Cardiac fibroblast (primary cell): ENCODE data around the gene FOXO6.
A peak's percentile ranks its signal among the peaks of the same experiment; 100 is the strongest.

ENCODE experiments used
- DNase-seq, 2 donors: peaks; one replicate each; pipeline versions ENCODE4 v3.0.0 to v3.0.0-alpha.2; 2010; ENCODE audit warnings: low read depth in 2 of 2
- H3K4me3 ChIP-seq, 2 donors: replicated peaks in 1 of 2; 1 replicate in 1 of 2; 2 replicates in 1 of 2; pipeline ENCODE4 v1.5.1; 2011; ENCODE audit warnings: low read depth in 2 of 2, low read length in 2 of 2, mild to moderate bottlenecking in 2 of 2, moderate library complexity in 1 of 2
- TF ChIP-seq, protein P1 (sequence below): IDR thresholded peaks from one replicate; pipeline ENCODE4 v1.5.1; 2011; ENCODE audit warnings: low read depth, mild to moderate bottlenecking, low read length, inconsistent platforms

Gene FOXO6

DNA sequence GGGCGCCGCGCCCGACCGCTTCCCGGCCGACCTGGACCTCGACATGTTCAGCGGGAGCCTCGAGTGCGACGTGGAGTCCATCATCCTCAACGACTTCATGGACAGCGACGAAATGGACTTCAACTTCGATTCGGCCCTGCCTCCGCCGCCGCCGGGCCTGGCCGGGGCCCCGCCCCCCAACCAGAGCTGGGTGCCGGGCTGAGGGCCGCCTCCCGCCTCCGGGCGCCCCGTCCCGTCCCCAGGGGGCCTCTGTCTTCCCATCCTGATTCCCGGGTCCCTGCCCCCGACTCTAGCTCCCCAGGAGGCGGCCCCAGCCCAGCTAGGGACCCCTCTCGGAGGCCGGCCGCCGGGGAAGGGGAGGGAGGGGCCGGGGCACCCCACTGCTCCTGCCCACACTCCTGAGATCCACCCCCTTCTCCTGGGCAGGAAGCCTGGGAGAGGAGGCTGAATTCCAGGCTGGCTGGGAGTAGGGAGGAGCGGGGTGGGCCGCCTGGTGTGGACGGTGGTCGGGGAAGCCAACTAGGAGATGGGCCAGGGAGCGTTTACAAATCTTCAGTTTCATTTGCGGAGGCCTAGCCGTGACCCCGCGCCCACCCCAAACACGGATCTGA, 21.4 kb downstream of the FOXO6 start:
- TF ChIP-seq, protein P1, sequence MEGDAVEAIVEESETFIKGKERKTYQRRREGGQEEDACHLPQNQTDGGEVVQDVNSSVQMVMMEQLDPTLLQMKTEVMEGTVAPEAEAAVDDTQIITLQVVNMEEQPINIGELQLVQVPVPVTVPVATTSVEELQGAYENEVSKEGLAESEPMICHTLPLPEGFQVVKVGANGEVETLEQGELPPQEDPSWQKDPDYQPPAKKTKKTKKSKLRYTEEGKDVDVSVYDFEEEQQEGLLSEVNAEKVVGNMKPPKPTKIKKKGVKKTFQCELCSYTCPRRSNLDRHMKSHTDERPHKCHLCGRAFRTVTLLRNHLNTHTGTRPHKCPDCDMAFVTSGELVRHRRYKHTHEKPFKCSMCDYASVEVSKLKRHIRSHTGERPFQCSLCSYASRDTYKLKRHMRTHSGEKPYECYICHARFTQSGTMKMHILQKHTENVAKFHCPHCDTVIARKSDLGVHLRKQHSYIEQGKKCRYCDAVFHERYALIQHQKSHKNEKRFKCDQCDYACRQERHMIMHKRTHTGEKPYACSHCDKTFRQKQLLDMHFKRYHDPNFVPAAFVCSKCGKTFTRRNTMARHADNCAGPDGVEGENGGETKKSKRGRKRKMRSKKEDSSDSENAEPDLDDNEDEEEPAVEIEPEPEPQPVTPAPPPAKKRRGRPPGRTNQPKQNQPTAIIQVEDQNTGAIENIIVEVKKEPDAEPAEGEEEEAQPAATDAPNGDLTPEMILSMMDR = no peak
- peak in 1 of 2 donors; percentile 51 for DNase-seq
- H3K4me3 ChIP-seq = peak overlapping the region in 1 of 2 donors; percentile 30

DNA sequence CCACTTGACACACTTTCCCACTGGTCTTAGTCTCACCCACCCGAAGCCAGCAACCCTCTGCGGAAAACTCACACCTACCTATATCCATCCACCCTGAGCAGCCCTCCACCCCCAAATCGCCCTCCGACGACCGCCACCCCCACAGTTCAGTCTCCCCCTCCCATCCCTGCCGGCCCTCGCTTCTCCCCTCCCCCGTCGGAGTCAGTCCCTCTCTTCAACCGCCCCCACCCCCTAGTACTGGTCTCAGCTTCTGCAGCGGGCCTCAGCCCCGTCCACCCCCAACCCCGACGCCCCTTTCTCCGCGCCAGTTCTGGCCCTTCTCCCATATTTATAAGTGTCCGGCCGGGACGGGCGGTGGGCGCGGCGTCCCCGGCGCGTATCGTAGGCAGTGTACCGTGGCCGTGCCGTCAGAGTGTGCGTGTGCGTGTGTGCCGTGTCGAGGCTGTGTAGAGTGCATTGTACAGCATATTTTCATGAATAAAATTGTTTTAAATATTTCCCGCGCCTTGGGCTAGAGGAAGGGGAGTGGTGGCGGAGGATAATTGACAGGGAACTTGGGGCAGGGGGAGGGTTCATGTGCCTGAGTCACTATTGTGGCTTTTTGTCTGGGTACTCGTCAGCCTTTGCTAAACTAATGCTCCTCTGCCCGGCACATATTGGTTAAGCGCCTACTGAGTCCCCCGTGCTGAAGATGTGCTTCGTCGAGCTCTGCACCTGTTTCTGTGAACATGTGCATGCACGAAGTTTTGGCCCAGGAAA, 22.0 kb downstream of the FOXO6 start:
- TF ChIP-seq, protein P1 = no peak
- DNase-seq = peak in 1 of 2 donors; percentile 24
- H3K4me3 ChIP-seq = peak overlapping the region in 1 of 2 donors; percentile 30

DNA sequence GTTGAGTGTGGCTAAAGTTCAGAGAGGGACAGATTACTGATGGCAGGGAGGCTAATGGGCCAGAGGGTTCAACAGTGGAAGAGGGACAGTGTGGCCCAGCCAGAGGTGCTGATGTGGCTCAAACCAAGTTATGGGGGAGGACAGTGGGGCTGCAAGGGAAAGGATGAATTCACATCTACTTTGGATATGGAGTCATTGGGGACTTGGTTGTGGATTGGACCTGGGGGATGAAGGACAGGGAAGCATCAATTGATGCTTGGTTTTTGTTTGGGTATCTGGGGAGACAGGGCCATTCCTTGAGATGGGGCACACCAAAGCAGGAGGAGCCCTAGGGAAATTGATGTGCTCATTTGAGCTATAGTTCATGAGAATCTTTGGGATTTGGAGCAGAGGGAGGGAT, 23.3 kb downstream of the FOXO6 start:
- H3K4me3 ChIP-seq = no peak overlapping the region
- TF ChIP-seq, protein P1 = no peak
- DNase-seq = no peak

DNA sequence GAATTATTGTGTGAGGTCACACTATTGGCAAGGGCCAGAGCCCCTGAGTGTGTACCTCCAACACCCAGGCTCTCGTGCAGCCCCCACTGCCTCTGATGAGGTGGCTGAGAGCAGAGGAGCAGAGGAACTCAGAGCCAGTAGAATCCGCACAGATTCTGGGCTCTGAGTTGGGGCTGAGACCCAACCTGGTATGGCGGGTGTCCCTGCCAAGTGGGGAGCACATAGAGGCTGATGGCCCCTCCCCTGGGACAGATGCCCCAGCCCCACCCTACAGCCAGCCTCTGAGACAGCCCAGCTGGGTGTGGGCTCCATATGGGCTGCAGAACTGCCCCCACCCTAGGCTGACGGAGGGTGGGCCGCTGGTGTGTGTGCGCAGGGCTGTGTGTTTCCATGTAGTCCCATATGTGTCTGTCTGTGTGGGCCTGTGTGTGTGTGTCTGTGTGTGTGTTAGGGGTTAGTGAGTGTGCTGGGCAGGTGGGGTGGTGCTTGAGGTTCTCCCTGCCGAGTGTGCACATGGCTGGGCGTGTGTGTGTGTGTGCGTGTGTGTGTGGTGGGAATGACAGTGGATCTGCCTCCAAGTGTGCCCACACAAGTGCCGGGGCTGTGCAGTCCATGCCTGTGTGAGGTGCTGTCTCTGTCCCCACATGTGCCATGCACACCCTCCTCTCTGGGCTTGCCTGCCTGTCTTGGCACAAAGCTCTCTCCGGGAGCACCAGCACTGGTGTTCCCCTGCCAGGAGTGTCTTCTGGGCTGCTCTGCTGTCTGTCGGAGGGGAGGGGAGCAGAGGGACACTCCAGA, 24.4 kb downstream of the FOXO6 start:
- no peak for DNase-seq
- TF ChIP-seq, protein P1 = no peak
- no peak overlapping the region for H3K4me3 ChIP-seq

DNA sequence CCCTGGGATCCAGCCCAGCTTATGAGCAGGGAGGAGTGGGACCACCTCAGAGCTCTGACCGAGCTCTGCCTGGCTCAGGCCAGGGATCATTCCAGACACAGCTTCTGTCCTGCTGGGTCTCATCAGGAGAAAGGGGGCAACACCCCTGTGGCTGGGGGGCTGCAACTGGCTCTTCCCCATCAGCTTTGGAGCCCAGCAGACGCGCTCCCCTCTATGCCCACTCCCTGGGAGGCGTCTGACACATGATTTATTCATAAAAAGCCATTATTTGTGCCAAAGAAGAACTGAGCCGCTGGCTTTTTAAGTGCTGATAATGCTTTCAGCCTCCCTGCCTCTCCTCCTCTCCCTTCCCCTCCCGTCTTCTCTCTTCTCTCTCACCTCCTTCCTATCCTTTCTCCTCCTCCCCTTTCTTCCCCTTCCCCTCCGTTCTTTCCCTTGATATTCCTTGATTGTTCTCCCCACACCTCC, 25.0 kb downstream of the FOXO6 start:
- DNase-seq = no peak
- no peak overlapping the region for H3K4me3 ChIP-seq
- TF ChIP-seq, protein P1 = no peak

DNA sequence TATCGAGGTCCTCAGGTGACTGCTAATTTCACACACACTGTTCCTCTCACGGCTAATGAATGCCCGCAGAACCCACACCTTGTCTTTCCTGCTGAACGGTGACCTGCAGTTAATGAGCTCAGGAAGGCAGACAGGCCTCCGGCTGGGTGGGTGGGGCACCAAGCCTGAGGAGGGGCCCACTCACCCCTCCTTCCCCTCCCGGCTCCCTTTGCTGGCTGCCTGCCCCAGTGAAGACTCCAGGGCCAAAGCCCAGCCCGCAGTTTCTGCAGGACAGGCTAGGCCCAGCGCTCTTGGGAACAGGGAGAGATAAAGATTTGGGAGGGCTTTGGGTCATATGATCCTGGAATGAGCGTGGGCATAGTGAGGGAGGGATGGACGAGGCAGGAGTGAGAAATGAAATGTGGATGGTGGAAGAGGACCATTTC, 26.4 kb downstream of the FOXO6 start:
- H3K4me3 ChIP-seq = no peak overlapping the region
- TF ChIP-seq, protein P1 = no peak
- peak; percentile 33 to 87 for DNase-seq
